Spleen (tissue), 11 donors: ENCODE measurements around the gene RERE. TPM values are rescaled to one million over a fixed set of nuclear protein-coding genes. Genes with fewer than 3 reads are reported as not detected.
"Not testable (repeated sequence)": the region's sequence is repeated elsewhere in the genome, so short reads cannot be mapped to it uniquely, and the experiment has no call there.

Source experiments
- DNase-seq: peaks from one replicate; pipeline ENCODE4 v3.0.0-alpha.2; 2020
- H3K27ac ChIP-seq, 8 donors: fragments of 200-600 bp; sonication (generic) in 7 of 8; 1 replicate in 4 of 8; 2 replicates in 4 of 8; pipeline versions ENCODE4 v1.5.0 to v1.8.0; 2016 to 2021; ENCODE audit warnings: inconsistent platforms in 4 of 8, mild to moderate bottlenecking in 4 of 8, moderate library complexity in 1 of 8
- H3K27me3 ChIP-seq, 7 donors: fragments of 200-600 bp; sonication (generic) in 6 of 7; replicated peaks in 1 of 7; 1 replicate in 4 of 7; 2 replicates in 3 of 7; pipeline versions ENCODE4 v1.5.0 to v1.8.0; 2016 to 2021; ENCODE audit warnings: inconsistent platforms in 3 of 7, mild to moderate bottlenecking in 1 of 7
- H3K36me3 ChIP-seq, 6 donors: fragments of 200-600 bp; sonication (generic) in 5 of 6; 1 replicate in 4 of 6; 2 replicates in 2 of 6; pipeline versions ENCODE4 v1.5.0 to v1.8.0; 2016 to 2021; ENCODE audit warnings: inconsistent platforms in 2 of 6
- H3K4me1 ChIP-seq, 6 donors: fragments of 200-600 bp; sonication (generic) in 5 of 6; 1 replicate in 3 of 6; 2 replicates in 3 of 6; pipeline versions ENCODE4 v1.5.0 to v1.8.0; 2016 to 2021; ENCODE audit warnings: inconsistent platforms in 3 of 6
- H3K4me3 ChIP-seq, 8 donors: fragments of 200-600 bp; sonication (generic) in 7 of 8; 1 replicate in 4 of 8; 2 replicates in 4 of 8; pipeline versions ENCODE4 v1.5.0 to v1.8.0; 2016 to 2021; ENCODE audit warnings: inconsistent platforms in 4 of 8, mild to moderate bottlenecking in 4 of 8, moderate library complexity in 2 of 8
- H3K9me3 ChIP-seq, 8 donors: fragments of 200-600 bp; sonication (generic) in 7 of 8; 1 replicate in 4 of 8; 2 replicates in 4 of 8; pipeline versions ENCODE4 v1.5.0 to v1.8.0; 2016 to 2021; ENCODE audit warnings: inconsistent platforms in 4 of 8
- CTCF ChIP-seq, 11 experiments: fragments of 200-600 bp in 7 of 11; fragments of 450-650 bp in 4 of 11; sonication (generic) in 4 of 11; IDR thresholded peaks in 8 of 11; conservative IDR thresholded peaks in 3 of 11; 1 replicate in 7 of 11; 2 replicates in 4 of 11; pipeline versions ENCODE4 v1.4.0 to v1.8.0; 2016 to 2021; ENCODE audit warnings: antibody characterized with exemption in 11 of 11, inconsistent platforms in 4 of 11, mild to moderate bottlenecking in 1 of 11
- POLR2A ChIP-seq, 3 donors: fragments of 450-650 bp; IDR thresholded peaks; one replicate each; pipeline ENCODE4 v1.5.1; 2017; ENCODE audit warnings: antibody characterized with exemption in 3 of 3, mild to moderate bottlenecking in 1 of 3
- POLR2AphosphoS5 ChIP-seq, 3 donors: sonication (generic); formaldehyde crosslinking; IDR thresholded peaks; one replicate each; pipeline ENCODE4 v1.5.1; 2017; ENCODE audit warnings: antibody characterized with exemption in 3 of 3
- WGBS, 5 donors: extraction: QIAGEN DNeasy Blood & Tissue Kit in 3 of 5; methylation state at CpG; one replicate each; pipeline versions ENCODE4 v1.1.5 to v1.1.7; 2013 to 2018; 5-methylcytosine and 5-hydroxymethylcytosine counted together
- intact Hi-C: fragments of 100-400 bp; cut with DNase I; formaldehyde crosslinking; loops from one replicate; pipeline ENCODE4 v1.15.0; 2023; ENCODE audit warnings: low total_unique reads
- polyA plus RNA-seq, 3 donors: library from polyadenylated mRNA; stranded (reverse); fragments of 200-250 nt; gene quantifications; one replicate each; pipeline ENCODE4 v1.2.1, GENCODE V29; 2013
- total RNA-seq, 7 donors: library from RNA; depleted of rRNA in 3 of 7; stranded (reverse); fragments of >200 nt in 3 of 7; fragmentation: NEBNext Ultra II Directional in 4 of 7; extraction: Animal tissue kit (Norgen Biotek cat#: 25700) in 4 of 7; gene quantifications; one replicate each; pipeline versions ENCODE4 v1.1.0 to v1.2.1, GENCODE V29; 2016 to 2021
- donor health status: healthy with polysubstance abuse.
- donor health status: DM: no; HTN: no; CAD: no; lungs with moderate emphysema.
- donor health status: DM: no; HTN: no; CAD: no.
- donor health status: Bipolar disorder and iron deficiency.
- donor health status: healthy.
- donor health status: DM: no; HTN: no; CAD: no.
- donor health status: DM: yes; HTN: yes; CAD: no.

Gene RERE
- total and polyA plus RNA-seq, 10 donors = 10.3 to 149 (median 117) TPM

GRCh38 chr1:8595332-8595731, 222.1 kb downstream of the RERE start:
- no peaks in the 10 kb centered on the region for H3K27me3 ChIP-seq
- intact Hi-C loops = no loop called here
- DNase-seq = no peak
- peak overlapping the region in 1 of 8 donors; percentile 31 for H3K27ac ChIP-seq
- TF ChIP-seq POLR2AphosphoS5 (IDR thresholded peaks at IDR 0.05) = no peak
- TF ChIP-seq CTCF (IDR thresholded peaks at IDR 0.05 in 8 of 11, conservative IDR thresholded peaks at IDR 0.05 in 3 of 11) = no peak
- no peak for TF ChIP-seq POLR2A (IDR thresholded peaks at IDR 0.05)
- peaks cover 0 to 69% (median 28%) of the 10 kb centered on the region in 6 donors for H3K4me1 ChIP-seq
- H3K36me3 ChIP-seq = peaks cover 0 to 11% (median 0%) of the 10 kb centered on the region in 6 donors
- no peak overlapping the region for H3K4me3 ChIP-seq
- H3K9me3 ChIP-seq = no peaks in the 10 kb centered on the region

- Histone ChIP-seq H3K4me1 (peaks cover 0 to 50% (median 17%) of the 10 kb centered on the region in 6 donors), H3K36me3 (peaks cover 0 to 11% (median 0%) of the 10 kb centered on the region in 6 donors)
- H3K27me3 ChIP-seq, H3K9me3 ChIP-seq, intact Hi-C loops, DNase-seq, H3K4me3 ChIP-seq, H3K27ac ChIP-seq: not testable (repeated sequence)
- 91 to 99% (median 93%) methylated on average over 3 of the region's 3 CpGs for WGBS, 5 donors
These were observed 224.1 kb downstream of the RERE start for GRCh38 chr1:8593292-8593691.

GRCh38 chr1:8591569-8591968, 225.9 kb downstream of the RERE start:
- peaks cover 0 to 3% (median 0%) of the 10 kb centered on the region in 6 donors for H3K36me3 ChIP-seq
- 84 to 96% (median 92%) methylated on average over 5 of the region's 5 CpGs for WGBS, 5 donors

GRCh38 chr1:8590721-8591351, 226.6 kb downstream of the RERE start:
- H3K27me3 ChIP-seq = no peaks in the 10 kb centered on the region
- H3K4me1 ChIP-seq = peaks cover 0 to 41% (median 5%) of the 10 kb centered on the region in 6 donors
- TF ChIP-seq POLR2A (IDR thresholded peaks at IDR 0.05) (no peak), CTCF (IDR thresholded peaks at IDR 0.05 in 8 of 11, conservative IDR thresholded peaks at IDR 0.05 in 3 of 11) (no peak), POLR2AphosphoS5 (IDR thresholded peaks at IDR 0.05) (no peak)
- peaks cover 0 to 3% (median 0%) of the 10 kb centered on the region in 6 donors for H3K36me3 ChIP-seq
- H3K9me3 ChIP-seq = no peaks in the 10 kb centered on the region
- no peak overlapping the region for H3K27ac ChIP-seq
- WGBS, 5 donors = 52 to 61% (median 57%) methylated on average over 6 of the region's 6 CpGs
- H3K4me3 ChIP-seq = no peak overlapping the region
- intact Hi-C loops = no loop called here
- no peak for DNase-seq

More at GRCh38 chr1:8591569-8591968, 225.9 kb downstream of the RERE start:
- Histone ChIP-seq H3K9me3 (no peaks in the 10 kb centered on the region), H3K4me1 (peaks cover 0 to 44% (median 8%) of the 10 kb centered on the region in 6 donors), H3K27me3 (no peaks in the 10 kb centered on the region), H3K4me3 (no peak overlapping the region), H3K27ac (no peak overlapping the region)
- DNase-seq = no peak
- TF ChIP-seq CTCF (IDR thresholded peaks at IDR 0.05 in 8 of 11, conservative IDR thresholded peaks at IDR 0.05 in 3 of 11) = no peak
- no peak for TF ChIP-seq POLR2A (IDR thresholded peaks at IDR 0.05)
- no peak for TF ChIP-seq POLR2AphosphoS5 (IDR thresholded peaks at IDR 0.05)
- intact Hi-C loops = no loop called here
